ENCODE results near the gene EIF3C. TPM values are rescaled to one million over a fixed set of nuclear protein-coding genes. Genes with fewer than 3 reads are reported as not detected.
A peak's percentile ranks its signal among the peaks of the same experiment; 100 is the strongest.
"Not testable (repeated sequence)": the region's sequence is repeated elsewhere in the genome, so short reads cannot be mapped to it uniquely, and the experiment has no call there.

The EIF3C gene
- total RNA-seq, 4 donors from 2014 or later: 187 to 337 (median 204) TPM

DNA sequence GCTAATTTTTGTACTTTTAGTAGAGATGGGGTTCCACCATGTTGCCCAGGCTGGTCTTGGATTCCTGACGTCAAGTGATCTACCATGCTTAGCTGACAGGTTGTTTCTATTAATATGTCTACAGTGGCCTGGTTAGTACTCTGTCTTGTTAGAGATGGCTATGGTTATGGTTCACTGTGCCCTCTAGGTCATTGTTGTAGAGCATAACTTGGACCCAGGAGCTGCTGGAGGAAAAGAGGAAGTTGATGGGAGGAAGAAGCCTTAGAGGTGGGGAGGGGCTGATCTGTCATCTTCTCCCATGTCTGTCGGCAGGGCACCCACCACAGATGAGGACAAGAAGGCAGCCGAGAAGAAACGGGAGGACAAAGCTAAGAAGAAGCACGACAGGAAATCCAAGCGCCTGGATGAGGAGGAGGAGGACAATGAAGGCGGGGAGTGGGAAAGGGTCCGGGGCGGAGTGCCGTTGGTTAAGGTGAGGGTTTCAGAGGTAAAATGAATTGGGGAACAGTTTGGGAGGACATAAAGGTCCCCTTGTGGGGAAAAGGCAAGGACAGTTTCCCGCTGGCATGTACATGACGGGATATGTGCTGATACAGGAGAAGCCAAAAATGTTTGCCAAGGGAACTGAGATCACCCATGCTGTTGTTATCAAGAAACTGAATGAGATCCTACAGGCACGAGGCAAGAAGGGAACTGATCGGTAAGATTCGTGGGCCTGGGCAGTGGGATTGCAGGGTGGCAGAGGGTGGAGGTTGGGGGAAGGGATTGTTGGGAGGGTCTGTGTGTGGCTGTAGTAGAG is 11.8 kb downstream of the EIF3C start:
- H3K27ac ChIP-seq; H3K36me3 ChIP-seq; H3K9me3 ChIP-seq; H3K4me3 ChIP-seq; intact Hi-C loops (cut with DNase I); DNase-seq; H3K4me1 ChIP-seq; H3K27me3 ChIP-seq: not testable (repeated sequence)
- 93 to 100% methylated on average over 6 to 11 of the region's 15 CpGs for WGBS, 2 donors

- H3K4me3 ChIP-seq; H3K4me1 ChIP-seq; H3K36me3 ChIP-seq; DNase-seq; H3K9me3 ChIP-seq; H3K27me3 ChIP-seq; H3K27ac ChIP-seq; intact Hi-C loops (cut with DNase I): not testable (repeated sequence)
- WGBS, 2 donors: no CpG with 5 or more reads among the region's 5 CpGs
Observed at GRCh38 chr16:28731253-28731652, 20.0 kb downstream of the EIF3C start.

DNA sequence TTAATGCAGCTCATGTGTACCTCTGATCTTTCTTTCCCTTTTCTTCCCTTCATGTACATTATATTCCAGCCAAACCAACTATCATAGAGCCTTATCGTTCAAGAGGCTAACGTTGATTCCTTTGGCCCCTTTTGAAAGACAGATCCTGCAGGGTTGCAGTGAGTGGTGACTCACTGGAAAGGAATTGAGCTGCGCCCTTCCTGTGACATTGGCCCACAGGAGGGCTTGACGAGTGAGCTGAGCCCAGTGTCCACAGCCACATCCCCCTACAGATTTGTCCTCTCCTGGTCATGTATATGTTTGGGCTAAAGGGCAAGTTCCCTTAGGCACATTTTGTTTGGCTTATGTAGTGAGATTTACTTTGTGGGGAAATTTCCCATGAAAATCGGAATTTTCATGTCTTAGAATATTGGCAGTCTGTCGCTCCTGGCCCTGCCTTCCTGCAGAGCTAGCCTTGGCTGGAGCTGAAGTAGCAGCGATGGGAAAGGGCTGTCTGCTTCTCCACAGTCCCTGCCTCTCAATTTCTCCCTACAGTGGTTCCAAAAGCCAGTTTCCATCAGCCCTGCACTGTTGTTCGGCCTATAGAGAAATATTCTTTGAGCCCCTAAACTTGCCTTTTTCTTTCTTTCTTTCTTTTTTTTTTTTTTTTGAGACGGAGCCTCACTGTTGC is 21.3 kb downstream of the EIF3C start:
- intact Hi-C loops (cut with DNase I); DNase-seq: not testable (repeated sequence)

DNA sequence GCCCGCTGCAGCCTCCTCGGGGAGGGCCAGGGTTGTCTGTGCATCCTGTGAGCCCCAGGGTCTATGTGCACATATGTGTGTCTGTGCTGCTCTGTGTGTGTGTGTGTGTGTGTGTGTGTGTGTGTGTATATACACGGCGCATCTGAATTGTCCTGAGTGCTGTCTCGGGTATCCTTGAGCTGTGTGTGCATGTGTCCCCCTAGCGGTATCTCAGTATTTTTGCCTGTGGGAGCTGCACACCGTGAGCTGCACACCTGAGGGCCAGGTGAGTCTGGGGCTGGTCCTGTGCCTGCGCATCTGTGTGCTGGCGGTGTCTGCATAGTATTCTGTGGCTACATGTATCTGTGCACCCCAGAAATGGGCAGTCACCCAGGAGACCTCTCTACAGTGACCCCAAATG is 28.5 kb downstream of the EIF3C start:
- intact Hi-C loops (cut with DNase I): not testable (repeated sequence)

More for the DNA sequence above, 21.3 kb downstream of the EIF3C start:
- H3K36me3 ChIP-seq, H3K27me3 ChIP-seq, H3K27ac ChIP-seq, H3K4me1 ChIP-seq, H3K9me3 ChIP-seq, H3K4me3 ChIP-seq: not testable (repeated sequence)
- WGBS, 2 donors: no CpG with 5 or more reads among the region's 9 CpGs

GRCh38 chr16:28740631-28741030 is 29.4 kb downstream of the EIF3C start:
- H3K4me3 ChIP-seq; intact Hi-C loops (cut with DNase I); H3K4me1 ChIP-seq; DNase-seq; H3K36me3 ChIP-seq; H3K27me3 ChIP-seq; H3K27ac ChIP-seq; H3K9me3 ChIP-seq: not testable (repeated sequence)
- WGBS, 2 donors: no CpG with 5 or more reads among the region's 27 CpGs

More for the DNA sequence above, 28.5 kb downstream of the EIF3C start:
- H3K27me3 ChIP-seq, H3K27ac ChIP-seq, H3K36me3 ChIP-seq, H3K4me1 ChIP-seq, DNase-seq, H3K4me3 ChIP-seq, H3K9me3 ChIP-seq: not testable (repeated sequence)
- WGBS, 2 donors: 0% methylated on average over 2 of the region's 9 CpGs; no CpG with 5 or more reads in 1 of the 2 donors

GRCh38 chr16:28741295-28741694 is 30.0 kb downstream of the EIF3C start:
- H3K9me3 ChIP-seq; H3K4me1 ChIP-seq; H3K27me3 ChIP-seq; H3K36me3 ChIP-seq; H3K27ac ChIP-seq; intact Hi-C loops (cut with DNase I); DNase-seq; H3K4me3 ChIP-seq: not testable (repeated sequence)
- WGBS, 2 donors: no CpG with 5 or more reads among the region's 9 CpGs

GRCh38 chr16:28746618-28747350 is 35.5 kb downstream of the EIF3C start:
- intact Hi-C loops (cut with DNase I); H3K27ac ChIP-seq; H3K4me3 ChIP-seq; H3K36me3 ChIP-seq; H3K27me3 ChIP-seq; DNase-seq; H3K9me3 ChIP-seq; H3K4me1 ChIP-seq: not testable (repeated sequence)
- WGBS, 2 donors: no CpG with 5 or more reads among the region's 62 CpGs

GRCh38 chr16:28749997-28750465 is 38.8 kb downstream of the EIF3C start:
- 28 to 43% methylated on average over 6 to 9 of the region's 33 CpGs for WGBS, 2 donors
- H3K36me3 ChIP-seq; H3K27me3 ChIP-seq; H3K9me3 ChIP-seq; H3K4me1 ChIP-seq; intact Hi-C loops (cut with DNase I); H3K27ac ChIP-seq; DNase-seq: not testable (repeated sequence)
- peak overlapping the region in 2 of 4 donors; percentile 29 to 46 for H3K4me3 ChIP-seq

GRCh38 chr16:28750469-28751067 is 39.3 kb downstream of the EIF3C start:
- H3K27ac ChIP-seq; H3K36me3 ChIP-seq; H3K4me1 ChIP-seq; H3K9me3 ChIP-seq; DNase-seq; H3K27me3 ChIP-seq; intact Hi-C loops (cut with DNase I): not testable (repeated sequence)
- WGBS, 2 donors: no CpG with 5 or more reads among the region's 48 CpGs
- peak overlapping the region in 1 of 4 donors; percentile 29 for H3K4me3 ChIP-seq

- intact Hi-C loops (cut with DNase I); H3K9me3 ChIP-seq; H3K36me3 ChIP-seq; H3K4me1 ChIP-seq; H3K27ac ChIP-seq; H3K4me3 ChIP-seq; H3K27me3 ChIP-seq; DNase-seq: not testable (repeated sequence)
- WGBS, 2 donors: no CpG with 5 or more reads among the region's 5 CpGs
Observed at GRCh38 chr16:28751487-28751886, 40.2 kb downstream of the EIF3C start, which contains the start of gene NPIPB9. TSS of gene NPIPB9 (plus strand) at chr16:28751787.

DNA sequence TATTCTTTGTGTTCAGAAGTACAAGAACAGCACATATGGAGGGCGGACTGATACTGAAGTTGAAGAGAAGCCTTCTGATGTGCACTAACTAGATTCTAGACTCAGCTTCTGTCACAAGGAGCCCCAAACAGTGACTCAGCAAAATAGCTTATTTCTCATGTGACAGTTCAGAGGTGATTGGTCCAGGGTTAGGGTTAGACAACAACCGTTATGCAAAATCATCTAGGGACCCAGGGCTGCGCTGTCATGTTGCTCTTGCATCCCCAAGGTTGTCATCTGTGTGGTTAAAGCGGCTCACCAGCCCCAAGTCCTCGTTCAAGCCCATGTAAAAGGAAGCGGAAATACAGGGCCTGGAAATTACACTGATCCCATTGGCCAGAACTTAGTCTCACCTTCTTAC is 70.4 kb downstream of the EIF3C start:
- intact Hi-C loops (cut with DNase I); H3K4me1 ChIP-seq: not testable (repeated sequence)

GRCh38 chr16:28782357-28782756 is 71.1 kb downstream of the EIF3C start:
- H3K27me3 ChIP-seq; H3K4me3 ChIP-seq; H3K36me3 ChIP-seq; DNase-seq; H3K4me1 ChIP-seq; H3K9me3 ChIP-seq; intact Hi-C loops (cut with DNase I); H3K27ac ChIP-seq: not testable (repeated sequence)
- no CpG with 5 or more reads among the region's 4 CpGs for WGBS, 2 donors

More for the DNA sequence above, 70.4 kb downstream of the EIF3C start:
- not testable (repeated sequence) for H3K27ac ChIP-seq, H3K36me3 ChIP-seq, H3K27me3 ChIP-seq, DNase-seq, H3K9me3 ChIP-seq, H3K4me3 ChIP-seq
- no CpG with 5 or more reads among the region's 6 CpGs for WGBS, 2 donors

Data from esophagus squamous epithelium (tissue), 5 donors.